Measurements from ENCODE around the gene LMOD2.
"Not testable (repeated sequence)": the region's sequence is repeated elsewhere in the genome, so short reads cannot be mapped to it uniquely, and the experiment has no call there.

LMOD2 gene, protein sequence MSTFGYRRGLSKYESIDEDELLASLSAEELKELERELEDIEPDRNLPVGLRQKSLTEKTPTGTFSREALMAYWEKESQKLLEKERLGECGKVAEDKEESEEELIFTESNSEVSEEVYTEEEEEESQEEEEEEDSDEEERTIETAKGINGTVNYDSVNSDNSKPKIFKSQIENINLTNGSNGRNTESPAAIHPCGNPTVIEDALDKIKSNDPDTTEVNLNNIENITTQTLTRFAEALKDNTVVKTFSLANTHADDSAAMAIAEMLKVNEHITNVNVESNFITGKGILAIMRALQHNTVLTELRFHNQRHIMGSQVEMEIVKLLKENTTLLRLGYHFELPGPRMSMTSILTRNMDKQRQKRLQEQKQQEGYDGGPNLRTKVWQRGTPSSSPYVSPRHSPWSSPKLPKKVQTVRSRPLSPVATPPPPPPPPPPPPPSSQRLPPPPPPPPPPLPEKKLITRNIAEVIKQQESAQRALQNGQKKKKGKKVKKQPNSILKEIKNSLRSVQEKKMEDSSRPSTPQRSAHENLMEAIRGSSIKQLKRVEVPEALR

DNA sequence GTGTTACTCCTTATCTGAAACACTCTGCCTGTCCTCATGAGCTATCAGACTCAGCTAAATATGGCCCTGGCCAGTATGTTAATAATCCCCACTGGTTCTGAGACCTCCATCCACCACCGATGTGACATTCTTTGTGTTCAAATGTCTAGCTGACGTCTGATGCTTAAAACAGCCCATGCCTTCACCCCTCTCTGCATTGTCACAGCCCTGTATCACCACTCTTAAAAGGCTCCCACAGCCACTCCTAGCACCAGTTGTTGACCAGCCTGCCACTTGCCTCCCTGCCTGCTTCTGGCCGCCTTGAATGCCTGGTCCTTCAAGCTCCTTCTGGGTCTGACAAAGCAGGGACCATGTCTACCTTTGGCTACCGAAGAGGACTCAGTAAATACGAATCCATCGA is at the start of gene LMOD2:
Gene LMOD2 (plus strand): TSS at position 253 of the 400 bp plus-strand sequence. CDS start 98 bp downstream, at position 351.
- DNase-seq (ENCODE audit: low read depth in 3 of 3), result no peak

DNA sequence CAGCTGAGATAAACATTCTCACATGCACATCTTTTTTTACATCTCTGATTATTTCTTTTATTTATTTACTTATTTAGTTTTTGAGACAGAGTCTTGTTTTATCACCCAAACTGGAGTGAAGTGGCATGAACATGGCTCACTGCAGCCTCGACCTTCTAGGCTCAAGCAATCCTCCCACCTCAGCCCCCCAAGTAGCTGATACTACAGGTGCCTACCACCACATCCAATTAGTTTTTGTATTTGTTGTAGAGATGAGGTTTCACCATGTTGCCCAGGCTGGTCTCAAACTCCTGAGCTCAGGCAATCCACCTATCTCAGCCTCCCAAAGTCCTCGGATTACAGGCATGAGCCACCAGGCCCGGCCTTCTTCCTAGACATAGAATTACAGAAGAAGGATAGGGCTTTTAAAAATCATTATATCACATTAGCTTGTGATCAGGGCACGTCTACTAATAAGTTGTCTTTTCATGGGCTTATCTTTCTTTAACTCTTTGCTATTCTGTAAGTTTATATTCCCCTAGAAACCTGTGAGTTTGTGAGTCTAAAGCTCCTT is 48.2 kb upstream of the LMOD2 start:
- DNase-seq (ENCODE audit: low read depth in 3 of 3), result no peak

DNA sequence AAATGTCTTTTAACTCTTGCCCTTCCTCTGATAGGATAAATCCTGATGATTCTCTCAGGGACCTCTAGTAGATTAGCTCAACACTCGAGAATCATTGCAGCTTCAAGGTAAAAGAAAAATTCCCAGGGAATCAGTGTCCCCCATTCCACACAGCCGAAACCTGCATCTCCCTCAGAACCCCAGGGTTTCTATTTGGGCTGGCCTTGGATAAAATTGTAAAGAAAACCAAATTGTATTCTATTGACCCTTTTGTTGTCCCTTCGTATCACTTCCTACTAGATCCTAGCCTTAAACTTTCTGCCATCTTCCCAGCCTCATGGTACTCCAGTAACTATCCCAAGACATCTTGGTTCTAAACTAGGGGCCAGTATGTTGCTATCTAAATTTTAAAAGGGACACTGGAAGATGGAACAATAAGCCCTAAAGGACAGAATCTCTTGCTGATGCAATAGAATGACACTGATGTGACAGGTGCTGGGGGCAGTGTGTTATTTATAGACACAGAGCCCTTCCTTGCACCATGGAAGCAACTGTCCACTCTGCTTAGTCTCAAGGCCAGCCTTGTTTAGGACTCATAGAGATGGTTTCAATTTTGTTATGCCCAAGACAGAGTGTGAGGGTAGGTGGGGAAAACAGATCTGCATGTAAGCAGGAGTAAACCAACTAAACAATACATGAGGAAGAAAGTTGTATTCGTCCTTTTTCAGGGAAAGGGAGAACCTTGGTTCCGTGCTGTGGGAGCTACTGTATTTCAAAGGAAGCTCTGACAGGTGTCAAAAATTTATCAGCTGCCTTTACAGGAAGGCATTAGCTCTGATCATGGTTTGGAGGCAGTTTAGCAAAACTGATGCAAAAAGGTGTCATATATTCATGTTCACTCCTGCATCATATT is 46.4 kb upstream of the LMOD2 start:
- no peak for DNase-seq (ENCODE audit: low read depth in 3 of 3)

DNA sequence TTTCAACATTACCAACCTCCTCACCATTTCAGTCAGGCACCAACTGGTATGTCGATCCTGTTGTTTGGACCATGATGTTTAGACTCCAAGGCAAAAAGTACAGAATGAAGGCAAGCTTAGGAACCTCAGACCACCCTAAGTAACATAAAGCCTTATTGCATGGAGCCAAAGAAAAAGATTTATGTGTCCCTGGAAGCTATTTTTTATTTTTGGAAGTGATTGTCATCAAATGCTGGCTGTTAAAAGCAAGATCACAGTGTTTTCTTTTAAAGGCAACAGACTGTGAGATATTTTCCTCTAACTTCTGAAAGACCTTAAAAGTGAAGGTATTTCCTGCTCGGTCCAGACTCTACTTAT is 45.8 kb upstream of the LMOD2 start:
- DNase-seq (ENCODE audit: low read depth in 3 of 3), result no peak

DNA sequence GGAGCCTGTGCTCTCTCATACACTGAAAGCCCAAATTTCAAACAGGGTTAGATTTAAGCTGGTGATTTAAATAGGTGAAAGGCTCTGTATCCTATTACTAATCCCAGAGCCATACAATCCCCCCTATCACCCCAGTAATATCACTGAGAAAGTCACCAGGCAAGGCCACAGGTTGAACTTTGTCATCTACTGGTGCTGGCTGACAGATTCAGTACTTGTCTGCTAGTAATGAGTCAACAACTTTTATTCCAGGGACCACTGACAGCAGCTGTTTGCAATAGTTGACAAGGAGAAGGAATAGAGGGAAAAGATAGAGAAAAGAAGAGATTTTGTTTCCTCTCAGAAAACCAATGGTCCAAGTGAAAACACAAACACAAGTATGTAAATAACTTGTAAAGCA is 43.6 kb upstream of the LMOD2 start:
- DNase-seq (ENCODE audit: low read depth in 3 of 3), result no peak

DNA sequence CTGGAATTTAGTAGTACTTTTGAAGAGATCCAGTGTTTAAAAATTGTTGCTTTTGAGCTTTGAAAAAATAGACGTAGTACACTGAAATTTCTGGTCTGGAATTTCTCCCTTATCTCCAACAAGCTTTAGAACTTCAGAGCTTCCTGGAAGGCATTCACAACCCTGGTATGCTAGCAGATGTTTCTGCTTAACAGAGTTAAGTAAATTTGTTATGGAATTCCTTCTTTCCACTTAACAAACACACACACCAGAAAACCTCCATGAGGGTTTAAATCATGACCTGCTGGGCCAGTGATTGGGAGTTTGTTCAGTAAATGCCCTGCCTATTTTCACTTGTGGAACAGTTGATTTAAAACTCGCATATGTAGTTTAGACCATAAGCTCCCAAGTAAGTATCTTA is 40.3 kb upstream of the LMOD2 start:
- no peak for DNase-seq (ENCODE audit: low read depth in 3 of 3)

DNA sequence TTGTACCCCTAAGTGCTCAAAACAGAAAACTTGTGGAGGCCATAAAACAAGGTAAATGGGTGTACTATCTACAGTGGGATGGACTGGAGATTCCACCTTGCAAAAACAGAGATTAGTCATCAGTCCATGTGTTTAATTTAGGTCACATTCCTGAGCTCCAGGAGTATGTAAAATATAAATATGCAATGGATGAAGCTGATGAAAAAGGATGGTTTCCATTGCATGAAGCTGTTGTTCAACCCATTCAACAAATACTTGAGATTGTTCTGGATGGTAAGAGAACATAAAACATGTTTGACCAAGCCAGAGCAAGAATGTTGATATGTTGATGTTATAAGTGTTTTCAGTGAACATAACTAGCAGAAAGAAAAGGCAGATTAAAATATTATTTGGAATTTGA is 39.4 kb upstream of the LMOD2 start:
- no peak for DNase-seq (ENCODE audit: low read depth in 3 of 3)

DNA sequence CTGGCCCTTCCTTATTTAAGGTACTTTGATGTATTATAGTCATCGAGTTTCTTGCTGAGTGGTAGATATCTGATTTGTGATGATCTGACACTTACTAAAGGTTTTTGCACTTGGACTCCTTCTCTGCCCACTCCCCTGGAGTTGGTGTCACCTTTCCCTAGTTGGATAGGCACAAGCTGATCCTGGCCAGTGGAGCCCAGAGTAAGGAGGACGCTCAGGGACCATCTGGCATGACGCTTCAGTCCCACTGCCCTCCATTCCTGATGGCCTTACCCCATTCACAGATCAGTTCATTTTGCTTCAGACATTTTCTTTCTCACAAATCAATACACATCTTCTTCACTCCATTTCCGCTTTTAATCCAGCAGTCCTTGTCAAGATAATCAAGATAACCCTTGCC is 34.0 kb upstream of the LMOD2 start:
- DNase-seq (ENCODE audit: low read depth in 3 of 3), result no peak

DNA sequence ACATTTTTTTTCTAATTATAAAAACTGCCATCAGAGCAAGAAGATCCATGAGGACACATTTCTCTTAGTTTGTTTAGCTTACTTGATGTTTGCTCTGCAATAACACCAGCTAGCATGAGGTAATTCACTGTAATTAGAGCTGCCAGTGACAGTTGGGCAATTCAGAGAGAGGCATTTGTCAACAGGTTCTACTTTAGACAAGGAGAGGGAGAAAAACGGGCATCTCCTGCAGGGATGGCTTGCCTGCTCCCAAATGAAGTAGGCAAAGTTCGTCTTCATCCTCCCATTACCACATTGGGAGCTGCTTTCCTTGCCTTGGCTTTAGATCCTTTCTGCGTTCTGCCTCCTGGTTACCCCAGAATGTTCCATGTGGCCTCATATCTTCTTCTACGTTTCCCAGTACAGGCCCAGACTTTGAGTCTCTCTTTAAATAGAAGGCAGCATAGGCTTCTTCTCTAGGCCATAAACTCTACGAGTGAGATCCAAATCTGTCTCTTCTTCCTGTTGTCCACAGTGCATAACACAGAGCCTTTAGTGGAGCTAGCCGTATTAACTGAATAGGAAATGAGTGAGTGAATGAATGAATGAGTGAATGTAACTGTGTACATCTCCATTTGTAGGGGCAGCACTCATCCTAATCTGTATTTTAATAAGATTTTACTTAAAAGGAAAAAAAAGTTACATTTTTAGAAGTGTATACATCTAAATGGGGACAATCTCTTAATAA is 32.8 kb upstream of the LMOD2 start:
- no peak for DNase-seq (ENCODE audit: low read depth in 3 of 3)

DNA sequence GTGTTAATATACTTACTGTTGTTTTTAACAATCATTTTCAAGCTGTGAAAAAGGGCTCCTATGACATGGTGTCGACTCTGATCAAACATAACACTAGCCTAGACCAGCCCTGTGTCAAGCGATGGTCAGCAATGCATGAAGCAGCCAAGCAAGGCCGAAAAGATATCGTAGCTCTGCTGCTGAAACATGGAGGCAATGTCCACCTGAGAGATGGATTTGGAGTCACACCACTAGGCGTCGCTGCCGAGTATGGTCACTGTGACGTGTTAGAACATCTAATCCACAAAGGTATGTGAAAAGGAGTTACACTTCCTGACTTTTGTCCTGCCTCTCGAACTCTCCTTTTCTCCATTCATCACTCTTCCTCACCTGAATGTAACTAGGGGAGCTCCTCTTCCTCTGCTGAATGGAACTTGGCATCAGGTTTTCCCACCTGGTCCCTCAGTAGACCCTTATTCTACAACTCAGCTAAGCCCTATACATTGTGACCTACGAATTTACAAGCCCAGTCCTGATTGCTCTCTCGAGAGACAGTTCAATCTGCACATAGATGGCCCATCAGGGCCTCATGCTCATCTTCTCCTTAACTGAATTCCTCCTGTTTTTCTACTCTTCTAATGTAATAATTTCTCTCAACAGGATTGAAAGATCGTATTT is 31.0 kb upstream of the LMOD2 start:
- peak; percentile 12 to 67 (median 29) for DNase-seq (ENCODE audit: low read depth in 3 of 3)

DNA sequence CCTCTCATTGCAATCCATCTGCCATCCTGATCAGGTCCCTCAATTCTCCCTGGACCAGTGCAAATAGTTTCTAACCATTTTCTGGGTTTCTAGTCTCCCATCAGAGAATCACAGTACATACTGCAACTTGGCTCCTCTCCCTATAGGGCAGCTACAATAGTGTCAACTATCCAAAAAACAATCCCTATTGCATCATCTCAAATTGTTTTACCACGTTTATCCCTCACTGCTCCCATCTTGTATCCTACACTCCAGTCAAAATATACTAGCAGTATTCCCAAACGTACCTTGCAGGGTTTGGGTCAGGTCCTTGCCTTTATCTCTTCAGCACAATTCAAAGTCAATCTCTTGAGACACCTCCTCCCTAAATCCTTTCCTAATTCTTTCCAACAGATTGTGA is 30.4 kb upstream of the LMOD2 start:
- no peak for DNase-seq (ENCODE audit: low read depth in 3 of 3)

DNA sequence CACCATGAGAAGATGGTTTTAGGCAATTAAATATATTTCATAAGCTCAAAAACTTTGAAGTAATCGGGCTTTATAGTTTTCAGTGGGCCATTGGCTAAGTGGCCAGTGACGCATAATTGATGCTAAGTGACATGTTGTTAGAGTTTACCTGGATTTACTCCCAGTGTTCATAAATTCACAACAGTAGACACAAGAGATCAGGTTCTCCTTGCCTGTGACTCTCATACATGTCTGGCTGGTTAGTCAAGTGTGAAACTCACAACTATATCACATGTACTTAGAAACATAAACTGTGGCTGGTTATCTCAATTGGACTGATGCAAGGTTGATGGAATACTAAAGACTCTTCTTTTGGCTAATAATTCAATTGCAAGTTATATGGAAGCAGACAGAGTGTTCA is 27.8 kb upstream of the LMOD2 start:
- DNase-seq (ENCODE audit: low read depth in 3 of 3), result no peak

DNA sequence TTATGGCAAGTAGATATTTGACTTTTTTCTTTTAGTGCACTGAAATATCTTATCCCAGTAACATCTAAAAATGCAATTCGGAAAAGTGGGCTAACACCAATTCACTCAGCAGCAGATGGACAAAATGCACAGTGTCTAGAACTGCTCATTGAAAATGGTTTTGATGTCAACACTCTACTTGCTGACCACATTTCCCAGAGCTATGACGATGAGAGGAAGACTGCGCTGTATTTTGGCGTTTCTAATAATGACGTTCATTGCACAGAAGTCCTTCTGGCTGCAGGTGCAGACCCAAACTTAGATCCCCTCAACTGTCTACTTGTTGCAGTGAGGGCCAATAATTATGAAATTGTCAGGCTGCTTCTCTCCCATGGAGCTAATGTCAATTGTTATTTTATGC is 26.8 kb upstream of the LMOD2 start:
- DNase-seq (ENCODE audit: low read depth in 3 of 3), result no peak

DNA sequence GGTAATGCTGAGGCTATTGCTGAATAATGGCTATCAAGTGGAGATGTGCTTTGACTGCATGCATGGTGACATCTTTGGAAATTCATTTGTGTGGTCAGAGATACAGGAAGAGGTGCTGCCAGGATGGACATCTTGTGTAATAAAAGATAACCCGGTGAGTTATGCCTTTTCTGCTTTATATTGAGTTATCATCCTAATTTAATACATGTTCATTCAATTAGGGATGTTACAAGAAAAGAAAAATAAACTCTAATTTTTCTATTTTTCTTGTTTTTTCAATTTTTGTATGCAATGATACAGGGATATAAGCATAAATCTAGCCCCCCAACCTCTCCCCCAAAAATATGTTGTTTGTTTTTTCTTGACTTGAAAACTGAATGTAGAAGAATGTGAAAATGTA is 26.4 kb upstream of the LMOD2 start:
- no peak for DNase-seq (ENCODE audit: low read depth in 3 of 3)

DNA sequence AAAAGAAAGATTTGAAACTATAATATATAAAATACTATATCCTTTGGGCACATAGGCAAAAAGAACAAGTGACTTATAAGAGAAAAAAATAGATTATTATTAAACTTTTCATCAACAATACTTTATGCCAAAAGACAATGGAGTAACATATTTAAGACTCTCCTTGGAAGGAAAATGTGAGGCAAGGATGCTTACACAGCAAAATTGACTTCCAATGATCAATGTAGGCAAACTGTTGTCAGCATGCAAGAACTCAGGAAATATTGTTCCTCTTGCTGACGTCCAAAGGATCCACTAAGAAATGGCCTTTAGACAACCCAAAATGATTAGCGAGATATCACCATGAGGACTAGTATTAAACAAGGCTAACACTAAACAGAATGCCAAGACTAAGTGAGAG is 22.9 kb upstream of the LMOD2 start:
- DNase-seq (ENCODE audit: low read depth in 3 of 3), result no peak

DNA sequence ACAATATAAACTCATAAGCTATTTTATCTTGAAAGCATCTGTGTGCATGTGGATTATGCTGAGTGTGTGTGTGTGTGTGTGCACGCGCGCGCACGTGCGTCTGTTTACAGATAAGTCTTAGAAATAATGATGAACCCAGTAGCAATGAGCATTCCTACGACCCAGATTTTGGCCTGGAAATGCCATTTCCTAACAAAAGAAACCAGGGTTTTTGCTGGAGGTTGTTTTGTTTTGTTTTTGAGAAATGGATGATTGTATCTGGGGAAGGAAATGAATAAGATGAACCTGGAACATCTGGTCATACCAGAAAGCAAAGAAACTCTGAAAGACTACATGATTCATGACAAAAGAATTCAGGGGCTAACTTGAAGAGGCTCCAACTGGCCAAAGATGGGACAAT is 22.1 kb upstream of the LMOD2 start:
- DNase-seq (ENCODE audit: low read depth in 3 of 3), result no peak

DNA sequence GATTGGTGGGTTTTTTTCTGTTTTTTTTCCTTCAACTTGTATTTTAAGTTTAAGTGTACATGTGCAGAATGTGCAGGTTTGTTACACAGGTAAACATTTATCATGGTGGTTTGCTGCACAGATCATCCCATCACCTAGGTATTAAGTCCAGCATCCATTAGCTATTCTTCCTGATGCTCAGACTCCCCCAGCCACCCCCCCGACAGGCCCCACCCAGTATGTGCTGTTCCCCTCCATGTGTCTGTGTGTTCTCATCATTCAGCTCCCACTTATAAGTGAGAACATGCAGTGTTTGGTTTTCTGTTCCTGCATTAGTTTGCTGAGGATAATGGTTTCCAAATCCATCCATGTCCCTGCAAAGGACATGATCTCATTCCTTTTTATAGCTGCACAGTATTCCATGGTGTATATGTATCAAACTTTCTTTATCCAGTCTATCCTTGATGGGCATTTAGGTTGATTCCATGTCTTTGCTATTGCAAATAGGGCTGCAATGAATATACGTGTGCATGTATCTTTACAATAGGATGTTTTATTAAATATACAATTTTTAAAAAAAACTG is 21.6 kb upstream of the LMOD2 start:
- DNase-seq (ENCODE audit: low read depth in 3 of 3), result not testable (repeated sequence)

DNA sequence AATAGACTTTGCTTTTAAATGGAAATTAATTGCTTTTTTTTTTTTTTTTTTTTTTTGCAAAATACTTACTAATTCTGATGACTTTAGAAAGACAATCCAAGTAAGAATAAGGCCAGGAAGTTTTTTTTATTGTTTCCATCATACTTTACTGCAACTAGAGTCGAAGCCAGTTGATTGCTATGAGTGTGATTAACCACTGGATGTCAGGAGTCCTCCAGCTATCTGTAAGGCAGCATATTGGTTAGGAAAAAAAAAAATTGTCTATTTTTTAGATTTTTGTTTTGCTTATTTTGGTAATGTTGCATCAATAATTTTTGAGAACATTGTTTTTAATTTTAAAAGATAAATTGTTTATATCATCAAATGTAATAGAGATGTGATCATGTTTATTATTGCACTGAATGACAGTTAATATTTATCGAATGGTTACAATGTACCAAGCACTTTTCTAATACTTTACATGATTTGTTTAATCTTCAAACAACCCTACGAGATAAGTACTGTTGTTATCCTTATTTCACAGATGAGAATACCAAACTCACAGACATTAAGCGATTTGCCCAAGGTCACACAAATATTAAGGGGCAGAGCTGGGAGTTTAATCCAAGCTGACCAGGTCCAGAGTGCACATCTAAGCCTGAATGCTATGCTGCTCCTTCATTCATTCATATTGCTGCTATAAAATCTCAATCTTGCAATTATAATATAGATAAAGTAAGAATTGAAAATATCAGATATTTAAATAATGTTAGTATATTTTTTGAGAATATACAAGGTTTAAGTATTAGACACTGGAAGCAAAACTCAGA is 19.9 kb upstream of the LMOD2 start:
- DNase-seq (ENCODE audit: low read depth in 3 of 3), result no peak

DNA sequence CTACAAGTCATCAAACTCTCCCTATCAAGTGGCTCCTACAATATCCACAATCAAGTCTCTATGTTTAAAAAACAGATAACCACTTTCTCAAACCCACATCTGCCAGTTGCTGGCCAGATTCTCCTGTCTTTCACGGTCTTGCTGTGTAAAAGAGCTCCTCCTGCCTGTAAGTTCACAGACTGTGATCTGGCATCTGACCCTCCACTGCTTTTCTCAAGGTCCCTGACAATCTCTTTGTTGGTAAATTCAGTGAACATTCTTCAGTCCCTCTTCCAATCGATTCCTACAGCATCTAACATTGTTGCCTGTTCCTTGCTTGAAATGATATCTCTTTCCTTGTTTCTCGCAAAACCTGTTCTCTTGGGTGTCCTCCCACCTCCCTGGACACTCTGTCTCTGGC is 18.5 kb upstream of the LMOD2 start:
- no peak for DNase-seq (ENCODE audit: low read depth in 3 of 3)

DNA sequence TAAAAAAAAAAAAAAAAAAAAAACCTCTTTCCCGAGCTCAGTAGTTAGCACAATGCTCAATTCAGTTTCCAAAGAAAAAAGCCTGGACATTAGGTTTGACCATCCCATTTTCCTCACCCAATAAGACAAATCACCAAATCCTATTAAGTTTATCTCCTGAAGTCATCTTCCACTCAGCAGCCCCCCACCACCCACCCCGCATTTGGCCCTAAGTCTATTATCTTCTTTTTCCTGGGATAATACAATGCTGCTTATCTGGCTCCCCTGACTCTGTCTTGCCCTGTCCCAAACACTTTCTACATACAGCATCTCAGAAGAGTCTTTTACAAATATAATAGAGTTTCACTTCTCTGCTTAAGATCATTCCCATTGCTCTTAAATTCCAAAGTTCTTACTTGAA is 17.8 kb upstream of the LMOD2 start:
- no peak for DNase-seq (ENCODE audit: low read depth in 3 of 3)
